H1 (cell line): ENCODE results near the gene PRRG2. TPM values are rescaled to one million over a fixed set of nuclear protein-coding genes. Genes with fewer than 3 reads are reported as not detected.
"Not testable (repeated sequence)": the region's sequence is repeated elsewhere in the genome, so short reads cannot be mapped to it uniquely, and the experiment has no call there.

Source experiments
- CTCF ChIA-PET: fragments of 300-600 bp; sonication (Branson Sonifier 250); formaldehyde crosslinking; loops from one replicate; lab custom pipeline; 2021; ENCODE audit not compliant: partially characterized antibody; lab: Charles Lee
- POLR2A ChIA-PET: fragments of 300-600 bp; sonication (Branson Sonifier 250); formaldehyde crosslinking; loops from one replicate; lab custom pipeline; 2021; ENCODE audit warnings: inconsistent platforms; ENCODE audit not compliant: partially characterized antibody; lab: Charles Lee
- DNase-seq, 2 experiments: peaks; one replicate each; pipeline versions ENCODE4 v3.0.0 to v3.0.0-alpha.2; 2010 to 2022; ENCODE audit warnings: low spot score in 2 of 2, low read depth in 1 of 2, mixed read lengths in 1 of 2
- FAIRE-seq: peaks from 2 replicates; lab custom pipeline; 2011; peaks lifted over from hg19 to GRCh38; lab: Jason Lieb, UNC
- H2AFZ ChIP-seq: 2 replicates; pipeline ENCODE4 v1.8.1; 2012; ENCODE audit warnings: low read length, inconsistent platforms
- H2AK5ac ChIP-seq: 2 replicates; pipeline ENCODE4 v1.6.1; 2013; ENCODE audit warnings: low read depth, low read length
- H2BK120ac ChIP-seq: replicated peaks from 2 replicates; pipeline ENCODE3; 2013; ENCODE audit warnings: low read depth, low read length, inconsistent platforms
- H2BK12ac ChIP-seq: 2 replicates; pipeline ENCODE4 v1.6.1; 2013; ENCODE audit warnings: low read depth, low read length
- H2BK15ac ChIP-seq: 2 replicates; pipeline ENCODE4 v1.6.1; 2013; ENCODE audit warnings: low read length
- H2BK20ac ChIP-seq: 2 replicates; pipeline ENCODE4 v1.6.1; 2013; ENCODE audit warnings: low read length
- H2BK5ac ChIP-seq: 2 replicates; pipeline ENCODE4 v1.6.1; 2013; ENCODE audit warnings: low read depth, low read length
- H3K14ac ChIP-seq: 2 replicates; pipeline ENCODE4 v1.6.1; 2013; ENCODE audit warnings: inconsistent platforms; ENCODE audit not compliant: insufficient read length
- H3K18ac ChIP-seq: 2 replicates; pipeline ENCODE4 v1.6.1; 2013; ENCODE audit warnings: low read length; ENCODE audit errors: extremely low read depth
- H3K23ac ChIP-seq: 2 replicates; pipeline ENCODE4 v1.6.1; 2013; ENCODE audit warnings: inconsistent platforms; ENCODE audit not compliant: insufficient read length
- H3K23me2 ChIP-seq: 2 replicates; pipeline ENCODE4 v1.6.1; 2013; ENCODE audit warnings: low read depth, low read length
- H3K27ac ChIP-seq: 2 replicates; pipeline ENCODE4 v1.6.1; 2011; ENCODE audit warnings: low read depth, low read length, inconsistent platforms
- H3K27me3 ChIP-seq, 4 experiments: replicated peaks in 1 of 4; 1 replicate in 1 of 4; 2 replicates in 3 of 4; pipeline versions ENCODE4 v1.6.1 to v1.8.1; 2011 to 2013; ENCODE audit warnings: low read length in 3 of 4, mild to moderate bottlenecking in 3 of 4, inconsistent platforms in 2 of 4, mixed read lengths in 2 of 4, moderate library complexity in 1 of 4; ENCODE audit not compliant: control insufficient read depth in 3 of 4, insufficient read depth in 3 of 4; ENCODE audit errors: extremely low read depth in 1 of 4
- H3K36me3 ChIP-seq, 4 experiments: 2 replicates each; pipeline versions ENCODE4 v1.6.1 to v1.8.1; 2011 to 2013; ENCODE audit warnings: mild to moderate bottlenecking in 4 of 4, low read length in 3 of 4, moderate library complexity in 2 of 4, control low read depth in 1 of 4, inconsistent platforms in 1 of 4; ENCODE audit not compliant: insufficient read depth in 4 of 4, control insufficient read depth in 2 of 4
- H3K4ac ChIP-seq: replicated peaks from 2 replicates; pipeline ENCODE3; 2013; ENCODE audit warnings: low read length, low read depth, mixed read lengths, inconsistent platforms; ENCODE audit not compliant: insufficient read length
- H3K4me1 ChIP-seq, 4 experiments: replicated peaks in 1 of 4; 1 replicate in 1 of 4; 2 replicates in 3 of 4; pipeline versions ENCODE4 v1.6.1 to v1.8.1; 2011 to 2013; ENCODE audit warnings: low read length in 3 of 4, inconsistent platforms in 2 of 4, mixed read lengths in 1 of 4; ENCODE audit not compliant: insufficient read depth in 4 of 4, control insufficient read depth in 3 of 4
- H3K4me2 ChIP-seq, 2 experiments: 2 replicates each; pipeline versions ENCODE4 v1.6.1 to v1.8.1; 2011 to 2013; ENCODE audit warnings: low read depth in 2 of 2, low read length in 2 of 2, control low read depth in 1 of 2, inconsistent platforms in 1 of 2, mild to moderate bottlenecking in 1 of 2; ENCODE audit not compliant: insufficient read depth in 1 of 2
- H3K4me3 ChIP-seq, 4 experiments: fragments of 200-600, 300-600 bp in 1 of 4; sonication (generic), shearing (Covaris generic), sonication (Bioruptor Twin) in 1 of 4; 2 replicates each; pipeline versions ENCODE4 v1.5.1 to v1.8.1; 2011 to 2016; ENCODE audit warnings: low read length in 4 of 4, low read depth in 3 of 4, control low read depth in 2 of 4, inconsistent platforms in 2 of 4, mild to moderate bottlenecking in 2 of 4, mixed read lengths in 1 of 4, moderate library complexity in 1 of 4; ENCODE audit not compliant: insufficient read depth in 2 of 4; ENCODE audit errors: extremely low read depth in 1 of 4
- H3K56ac ChIP-seq: replicated peaks from 2 replicates; pipeline ENCODE3; 2013; ENCODE audit warnings: low read depth, mild to moderate bottlenecking, mixed read lengths, low read length, inconsistent platforms; ENCODE audit not compliant: insufficient read length
- H3K79me1 ChIP-seq: 2 replicates; pipeline ENCODE4 v1.6.1; 2013; ENCODE audit warnings: low read depth, low read length, control low read depth
- H3K79me2 ChIP-seq, 2 experiments: 2 replicates each; pipeline versions ENCODE4 v1.6.1 to v1.8.1; 2012 to 2013; ENCODE audit warnings: low read length in 2 of 2, mild to moderate bottlenecking in 2 of 2, inconsistent platforms in 1 of 2; ENCODE audit not compliant: insufficient read depth in 2 of 2, control insufficient read depth in 1 of 2
- H3K9ac ChIP-seq, 4 experiments: replicated peaks in 1 of 4; 1 replicate in 1 of 4; 2 replicates in 3 of 4; pipeline versions ENCODE4 v1.6.1 to v1.8.1; 2011 to 2013; ENCODE audit warnings: low read depth in 3 of 4, low read length in 3 of 4, control low read depth in 2 of 4, mild to moderate bottlenecking in 2 of 4, moderate library complexity in 2 of 4, inconsistent platforms in 1 of 4; ENCODE audit errors: extremely low read depth in 1 of 4
- H3K9me3 ChIP-seq, 2 experiments: 2 replicates each; pipeline versions ENCODE4 v1.6.1 to v1.8.1; 2012 to 2013; ENCODE audit warnings: mild to moderate bottlenecking in 2 of 2, moderate library complexity in 2 of 2, control low read depth in 1 of 2, inconsistent platforms in 1 of 2, low read depth in 1 of 2, low read length in 1 of 2, mixed read lengths in 1 of 2; ENCODE audit not compliant: insufficient read depth in 2 of 2
- H4K20me1 ChIP-seq, 2 experiments: replicated peaks in 1 of 2; 2 replicates each; pipeline versions ENCODE3 to v1.8.1; 2011 to 2013; ENCODE audit warnings: inconsistent platforms in 2 of 2, low read length in 2 of 2, mild to moderate bottlenecking in 1 of 2; ENCODE audit not compliant: insufficient read depth in 2 of 2, control insufficient read depth in 1 of 2
- H4K5ac ChIP-seq: 2 replicates; pipeline ENCODE4 v1.6.1; 2013; ENCODE audit warnings: low read length, low read depth, mixed read lengths, inconsistent platforms; ENCODE audit not compliant: insufficient read length
- H4K8ac ChIP-seq: 2 replicates; pipeline ENCODE4 v1.8.0; 2013; ENCODE audit warnings: mild to moderate bottlenecking, moderate library complexity, low read length, inconsistent platforms; ENCODE audit not compliant: insufficient read depth; ENCODE audit errors: extremely low read depth
- H4K91ac ChIP-seq: replicated peaks from 2 replicates; pipeline ENCODE3; 2013; ENCODE audit warnings: low read length, mixed read lengths, inconsistent platforms; ENCODE audit not compliant: insufficient read length
- TEAD4 ChIP-seq: IDR thresholded peaks from 2 replicates; pipeline ENCODE4 v1.6.1; 2012; ENCODE audit warnings: low read depth, low read length, inconsistent platforms, mixed read lengths
- WGBS, 2 experiments: shearing (Covaris generic) in 1 of 2; methylation state at CpG; one replicate each; pipeline versions ENCODE4 v1.1.6 to v1.1.7; 2013 to 2015; ENCODE audit warnings: low lambda C conversion rate in 2 of 2, mixed read lengths in 2 of 2, inconsistent platforms in 1 of 2, low coverage in 1 of 2, missing lambda C conversion rate in 1 of 2; ENCODE audit not compliant: insufficient replicate concordance in 2 of 2, insufficient coverage in 1 of 2, insufficient read length in 1 of 2; ENCODE audit errors: extremely low coverage in 1 of 2, missing lambda C conversion rate in 1 of 2; 5-methylcytosine and 5-hydroxymethylcytosine counted together
- polyA plus RNA-seq, 7 experiments: library from polyadenylated mRNA; depleted of rRNA in 3 of 7; stranded (reverse) in 5 of 7; unstranded in 2 of 7; fragments of >200 nt in 5 of 7; fragments of 200-250 nt in 2 of 7; gene quantifications; 1 replicate in 5 of 7; 2 replicates in 1 of 7; 4 replicates in 1 of 7; pipeline versions ENCODE4 v1.2.1 to v1.2.3, GENCODE V29; 2011 to 2013; ENCODE audit warnings: missing spikeins in 2 of 7, mixed read lengths in 2 of 7
- total RNA-seq: library from RNA; stranded (reverse); fragmentation: NEBNext Ultra II Directional; extraction: Animal tissue kit (Norgen Biotek cat#: 25700); gene quantifications from 2 replicates; pipeline ENCODE4 v1.2.1, GENCODE V29; 2021

PRRG2 gene
- total and polyA plus RNA-seq, 2 of the 8 experiments (the other 6 are each of a cell fraction or from before 2014, with no cell fraction given), result 4.1 to 5.6 TPM

DNA sequence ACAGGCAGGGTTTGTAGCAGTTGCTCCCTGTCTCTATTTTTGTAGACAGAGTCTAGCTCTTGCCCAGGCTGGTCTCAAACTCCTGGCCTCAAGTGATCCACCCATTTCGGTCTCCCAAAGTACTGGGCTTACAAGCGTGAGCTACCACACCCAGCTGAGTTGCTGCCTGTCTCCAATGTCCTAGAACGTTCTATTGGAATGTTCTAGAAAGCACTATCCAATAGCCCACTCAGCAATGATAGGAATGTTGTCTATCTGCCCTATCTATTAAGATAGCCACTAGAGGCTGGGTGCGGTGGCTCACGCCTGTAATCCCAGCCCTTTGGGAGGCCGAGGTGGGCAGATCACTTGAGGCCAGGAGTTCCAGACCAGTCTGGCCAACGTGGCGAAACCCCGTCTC is 52.2 kb downstream of the PRRG2 start:
- not testable (repeated sequence) for FAIRE-seq, H3K79me2 ChIP-seq, H3K23ac ChIP-seq, H4K5ac ChIP-seq, H3K4me3 ChIP-seq, H3K4me2 ChIP-seq, H3K27me3 ChIP-seq, H3K27ac ChIP-seq, H4K20me1 ChIP-seq
- CTCF ChIA-PET, result interaction anchor here (0.9 to 1.7 kb wide), 2 partner anchors 22 to 39 kb away, joined by 3 to 5 read pairs; no protein-coding TSS in a partner anchor
- TF ChIP-seq TEAD4, result 0 out of 2 replicates have a peak, but pooled peaks have one; percentile 27
- TF ChIP-seq, all 59 proteins: peak for 1; not testable (repeated sequence) for 58
- not testable (repeated sequence) for H3K79me1 ChIP-seq, H2BK20ac ChIP-seq, H3K36me3 ChIP-seq, H3K18ac ChIP-seq, H4K8ac ChIP-seq, H2AFZ ChIP-seq, H4K91ac ChIP-seq, H2BK120ac ChIP-seq, H3K56ac ChIP-seq, H2BK15ac ChIP-seq, H2BK12ac ChIP-seq, H3K4ac ChIP-seq, H3K9me3 ChIP-seq, H2BK5ac ChIP-seq, H3K14ac ChIP-seq, DNase-seq, H3K9ac ChIP-seq, H3K23me2 ChIP-seq
- peaks cover 0 to 20% (median 5%) of the 10 kb centered on the region in 4 experiments; a peak in 6 of 7 replicates for H3K4me1 ChIP-seq
- POLR2A ChIA-PET, result interaction anchor here (0.9 to 50.7 kb wide), 6 partner anchors 8 to 137 kb away, joined by 3 to 840 read pairs (median 9); partner anchors contain the start of genes PRMT1, PRR12 and RPS11
- WGBS, 2 experiments, result 84% methylated on average over 9 of the region's 9 CpGs; no CpG with 5 or more reads in 1 of the 2 experiments
- H2AK5ac ChIP-seq, result 0 out of 2 replicates have a peak overlapping the region, but pooled peaks have one; percentile 78
